Gastroesophageal sphincter (tissue), 4 donors: ENCODE results near the gene KRT12. TPM values are rescaled to one million over a fixed set of nuclear protein-coding genes. Genes with fewer than 3 reads are reported as not detected.

ENCODE experiments used
- ATAC-seq: fragments of 150-250 bp; one replicate; pipeline ENCODE4 v1.9.1; 2016; ENCODE audit warnings: mild to moderate bottlenecking, moderate library complexity
- H3K27ac ChIP-seq, 4 donors: fragments of 200-600 bp; sonication (generic) in 3 of 4; 1 replicate in 3 of 4; 2 replicates in 1 of 4; pipeline ENCODE4 v1.5.1; 2016 to 2019
- H3K27me3 ChIP-seq: fragments of 200-600 bp; sonication (generic); one replicate; pipeline ENCODE4 v1.5.1; 2019
- H3K36me3 ChIP-seq, 2 donors: fragments of 200-600 bp; sonication (generic); one replicate each; pipeline ENCODE4 v1.5.1; 2019; ENCODE audit warnings: control low read depth in 1 of 2
- H3K4me1 ChIP-seq, 3 donors: fragments of 200-600 bp; sonication (generic); 1 replicate in 2 of 3; 2 replicates in 1 of 3; pipeline ENCODE4 v1.5.1; 2016 to 2019; ENCODE audit warnings: control low read depth in 2 of 3
- H3K4me3 ChIP-seq, 2 donors: fragments of 200-600 bp; sonication (generic); one replicate each; pipeline ENCODE4 v1.5.1; 2019; ENCODE audit warnings: mild to moderate bottlenecking in 1 of 2, moderate library complexity in 1 of 2
- H3K9me3 ChIP-seq, 3 donors: fragments of 200-600 bp; sonication (generic); one replicate each; pipeline ENCODE4 v1.5.1; 2017 to 2019; ENCODE audit warnings: control low read depth in 2 of 3
- EP300 ChIP-seq: sonication (generic); formaldehyde crosslinking; IDR thresholded peaks from one replicate; pipeline ENCODE4 v1.6.1; 2017; ENCODE audit warnings: antibody characterized with exemption, mild to moderate bottlenecking
- POLR2A ChIP-seq, 2 donors: fragments of 450-650 bp; IDR thresholded peaks; one replicate each; pipeline ENCODE4 v1.6.1; 2017; ENCODE audit warnings: antibody characterized with exemption in 2 of 2, mild to moderate bottlenecking in 2 of 2, moderate library complexity in 1 of 2
- POLR2AphosphoS5 ChIP-seq: sonication (generic); formaldehyde crosslinking; IDR thresholded peaks from one replicate; pipeline ENCODE4 v1.6.1; 2017; ENCODE audit warnings: antibody characterized with exemption
- WGBS, 2 donors: methylation state at CpG; one replicate each; pipeline ENCODE4 v1.1.5; 2018; ENCODE audit warnings: low coverage in 1 of 2; 5-methylcytosine and 5-hydroxymethylcytosine counted together
- total RNA-seq, 4 donors: library from RNA; depleted of rRNA; stranded (reverse); fragments of >200 nt; gene quantifications; one replicate each; pipeline ENCODE4 v1.1.0, GENCODE V29; 2016
- TF ChIP-seq, protein P1 (sequence below), 4 experiments: fragments of 200-600 bp in 2 of 4; fragments of 450-650 bp in 2 of 4; sonication (generic) in 1 of 4; IDR thresholded peaks; one replicate each; pipeline ENCODE4 v1.5.1; 2017 to 2019; ENCODE audit warnings: antibody characterized with exemption in 4 of 4, mild to moderate bottlenecking in 2 of 4, moderate library complexity in 2 of 4

The KRT12 gene
- total RNA-seq, 4 donors from 2014 or later = not detected

DNA sequence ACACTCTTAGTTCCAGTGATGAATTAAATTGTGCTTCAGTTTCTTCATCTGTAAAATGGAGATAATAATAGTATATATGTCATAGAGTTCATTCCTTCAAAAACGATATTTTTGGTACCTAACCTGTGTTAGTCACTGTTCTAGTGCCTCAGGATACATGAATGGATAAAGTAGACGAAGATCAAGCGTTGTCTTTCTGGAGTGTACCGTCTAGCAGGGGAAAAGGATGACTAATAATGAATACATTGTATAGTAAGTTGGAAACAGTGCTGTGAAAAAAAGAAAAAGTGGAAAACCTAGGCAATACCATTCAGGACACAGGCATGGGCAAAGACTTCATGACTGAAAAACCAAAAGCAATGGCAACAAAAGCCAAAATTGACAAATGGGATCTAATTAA, 53.2 kb downstream of the KRT12 start:
- TF ChIP-seq, protein P1, sequence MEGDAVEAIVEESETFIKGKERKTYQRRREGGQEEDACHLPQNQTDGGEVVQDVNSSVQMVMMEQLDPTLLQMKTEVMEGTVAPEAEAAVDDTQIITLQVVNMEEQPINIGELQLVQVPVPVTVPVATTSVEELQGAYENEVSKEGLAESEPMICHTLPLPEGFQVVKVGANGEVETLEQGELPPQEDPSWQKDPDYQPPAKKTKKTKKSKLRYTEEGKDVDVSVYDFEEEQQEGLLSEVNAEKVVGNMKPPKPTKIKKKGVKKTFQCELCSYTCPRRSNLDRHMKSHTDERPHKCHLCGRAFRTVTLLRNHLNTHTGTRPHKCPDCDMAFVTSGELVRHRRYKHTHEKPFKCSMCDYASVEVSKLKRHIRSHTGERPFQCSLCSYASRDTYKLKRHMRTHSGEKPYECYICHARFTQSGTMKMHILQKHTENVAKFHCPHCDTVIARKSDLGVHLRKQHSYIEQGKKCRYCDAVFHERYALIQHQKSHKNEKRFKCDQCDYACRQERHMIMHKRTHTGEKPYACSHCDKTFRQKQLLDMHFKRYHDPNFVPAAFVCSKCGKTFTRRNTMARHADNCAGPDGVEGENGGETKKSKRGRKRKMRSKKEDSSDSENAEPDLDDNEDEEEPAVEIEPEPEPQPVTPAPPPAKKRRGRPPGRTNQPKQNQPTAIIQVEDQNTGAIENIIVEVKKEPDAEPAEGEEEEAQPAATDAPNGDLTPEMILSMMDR (IDR thresholded peaks at IDR 0.05) = no peak
- TF ChIP-seq POLR2A (IDR thresholded peaks at IDR 0.05) (no peak), EP300 (no peak)
- WGBS, 2 donors = 65 to 90% methylated on average over 4 of the region's 4 CpGs
- H3K36me3 ChIP-seq = peaks cover 0 to 11% of the 10 kb centered on the region in 2 donors
- no peak overlapping the region for H3K27ac ChIP-seq
- H3K27me3 ChIP-seq = peaks cover 38% of the 10 kb centered on the region
- no peak overlapping the region for H3K4me3 ChIP-seq
- ATAC-seq = no peak
- H3K9me3 ChIP-seq = no peaks in the 10 kb centered on the region
- H3K4me1 ChIP-seq = peaks cover 0 to 10% (median 4%) of the 10 kb centered on the region in 3 donors

DNA sequence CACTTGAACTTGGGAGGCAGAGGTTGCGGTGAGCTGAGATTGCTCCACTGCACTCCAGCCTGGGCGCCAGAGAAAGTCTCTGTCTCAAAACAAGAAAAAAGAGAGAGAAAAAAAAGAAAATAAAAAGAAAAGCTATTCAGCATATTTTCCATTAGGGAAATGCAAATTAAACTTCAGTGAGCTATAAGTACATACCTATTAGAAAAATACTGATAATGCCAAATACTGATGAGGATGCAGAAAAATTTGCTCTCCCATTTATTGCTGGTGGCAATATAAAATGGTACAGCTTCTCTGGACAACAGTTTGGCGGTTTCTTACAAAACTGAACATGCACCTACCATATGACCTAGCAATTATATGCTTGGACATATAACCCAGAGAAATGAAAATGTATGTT, 54.4 kb downstream of the KRT12 start:
- no peak for ATAC-seq
- Histone ChIP-seq H3K27me3 (peaks cover 49% of the 10 kb centered on the region), H3K4me1 (peaks cover 0 to 4% (median 0%) of the 10 kb centered on the region in 3 donors), H3K9me3 (no peaks in the 10 kb centered on the region), H3K27ac (no peak overlapping the region), H3K36me3 (peaks cover 0 to 8% of the 10 kb centered on the region in 2 donors), H3K4me3 (no peak overlapping the region)
- no peak for TF ChIP-seq POLR2AphosphoS5
- TF ChIP-seq POLR2A (IDR thresholded peaks at IDR 0.05) = no peak
- no peak for TF ChIP-seq EP300
- TF ChIP-seq, protein P1 (IDR thresholded peaks at IDR 0.05) = no peak
- 74 to 100% methylated on average over 1 to 3 of the region's 3 CpGs for WGBS, 2 donors

Other genes starting within 250 kb of the KRT12 start
- 100 to 1,000 TPM; 102 to 131 (median 109) TPM for gene SMARCE1, start 219.4 kb downstream of the KRT12 start, total RNA-seq
- 10 to 100 TPM in 1 of 4 donors, 1 to 10 TPM in 2, under 1 TPM in 1; 0.94 to 17.8 (median 1.8) TPM for gene KRT222, start 202.0 kb downstream of the KRT12 start, total RNA-seq
- gene KRT24, start 163.5 kb downstream of the KRT12 start, total RNA-seq = 10 to 100 TPM in 1 of 4 donors, 1 to 10 TPM in 2, not detected in 1; 1.1 to 14.7 (median 1.2) TPM
- not detected for gene KRT25, start 111.9 kb downstream of the KRT12 start, total RNA-seq
- not detected for gene KRT26, start 95.0 kb downstream of the KRT12 start, total RNA-seq
- not detected for gene KRT27, start 84.7 kb downstream of the KRT12 start, total RNA-seq
- gene KRT28, start 67.3 kb downstream of the KRT12 start, total RNA-seq = not detected
- gene KRT10, start 44.6 kb downstream of the KRT12 start, total RNA-seq = 10 to 100 TPM in 3 of 4 donors, 1 to 10 TPM in 1; 5.1 to 14.3 (median 10.6) TPM
- not detected for gene KRT20, start 18.0 kb upstream of the KRT12 start, total RNA-seq
- gene KRT23, start 70.4 kb upstream of the KRT12 start, total RNA-seq = 1 to 10 TPM in 1 of 4 donors, not detected in 3; 6.1 TPM
- gene KRT39, start 99.7 kb upstream of the KRT12 start, total RNA-seq = not detected
- not detected for gene KRT40, start 117.1 kb upstream of the KRT12 start, total RNA-seq
- gene KRTAP3-3, start 126.9 kb upstream of the KRT12 start, total RNA-seq = not detected
- not detected for gene KRTAP3-2, start 132.7 kb upstream of the KRT12 start, total RNA-seq
- gene KRTAP3-1, start 141.9 kb upstream of the KRT12 start, total RNA-seq = not detected
- gene KRTAP1-5, start 160.0 kb upstream of the KRT12 start, total RNA-seq = not detected
- gene KRTAP1-4, start 163.0 kb upstream of the KRT12 start, total RNA-seq = not detected
- gene KRTAP1-3, start 167.7 kb upstream of the KRT12 start, total RNA-seq = not detected
- not detected for gene KRTAP1-1, start 174.2 kb upstream of the KRT12 start, total RNA-seq
- not detected for gene KRTAP2-1, start 180.1 kb upstream of the KRT12 start, total RNA-seq
- not detected for gene KRTAP2-2, start 188.0 kb upstream of the KRT12 start, total RNA-seq
- gene KRTAP2-3, start 192.9 kb upstream of the KRT12 start, total RNA-seq = not detected
- not detected for gene KRTAP2-4, start 198.7 kb upstream of the KRT12 start, total RNA-seq
- gene KRTAP4-7, start 216.9 kb upstream of the KRT12 start, total RNA-seq = not detected
- gene KRTAP4-8, start 230.9 kb upstream of the KRT12 start, total RNA-seq = not detected
- not detected for gene KRTAP4-16, start 235.0 kb upstream of the KRT12 start, total RNA-seq
- not detected for gene KRTAP4-9, start 238.2 kb upstream of the KRT12 start, total RNA-seq